Sigmoid colon (tissue), 7 donors: Measurements from ENCODE around the gene SCAF4. TPM values are rescaled to one million over a fixed set of nuclear protein-coding genes. Genes with fewer than 3 reads are reported as not detected.

Source experiments
- DNase-seq: peaks from one replicate; pipeline ENCODE4 v3.0.0-alpha.2; 2019
- H3K27ac ChIP-seq, 4 donors: fragments of 200-600 bp; sonication (generic); one replicate each; pipeline ENCODE4 v1.5.1; 2016 to 2019; ENCODE audit warnings: mild to moderate bottlenecking in 1 of 4
- H3K27me3 ChIP-seq, 3 donors: fragments of 200-600 bp; sonication (generic); one replicate each; pipeline ENCODE4 v1.5.1; 2019; ENCODE audit warnings: mild to moderate bottlenecking in 1 of 3
- H3K36me3 ChIP-seq, 4 donors: fragments of 200-600 bp; sonication (generic); one replicate each; pipeline ENCODE4 v1.5.1; 2016 to 2019
- H3K4me1 ChIP-seq, 4 donors: fragments of 200-600 bp; sonication (generic); one replicate each; pipeline ENCODE4 v1.5.1; 2017 to 2019
- H3K4me3 ChIP-seq, 4 donors: fragments of 200-600 bp; sonication (generic); one replicate each; pipeline ENCODE4 v1.5.1; 2017 to 2019; ENCODE audit warnings: mild to moderate bottlenecking in 2 of 4, moderate library complexity in 1 of 4
- H3K9me3 ChIP-seq, 4 donors: fragments of 200-600 bp in 3 of 4; sonication (generic) in 3 of 4; one replicate each; pipeline versions ENCODE4 v1.5.1 to v1.6.1; 2013 to 2019
- CTCF ChIP-seq, 4 experiments: fragments of 450-650 bp in 3 of 4; fragments of 200-600 bp in 1 of 4; IDR thresholded peaks; one replicate each; pipeline ENCODE4 v1.5.1; 2016 to 2019; ENCODE audit warnings: antibody characterized with exemption in 4 of 4, mild to moderate bottlenecking in 3 of 4, moderate library complexity in 2 of 4
- EP300 ChIP-seq, 4 donors: sonication (generic); formaldehyde crosslinking; IDR thresholded peaks; one replicate each; pipeline ENCODE4 v1.6.1; 2017; ENCODE audit warnings: antibody characterized with exemption in 4 of 4
- POLR2A ChIP-seq, 2 donors: fragments of 450-650 bp; IDR thresholded peaks; one replicate each; pipeline ENCODE4 v1.6.1; 2016; ENCODE audit warnings: antibody characterized with exemption in 2 of 2, mild to moderate bottlenecking in 2 of 2, moderate library complexity in 2 of 2
- POLR2AphosphoS5 ChIP-seq, 4 donors: sonication (generic); formaldehyde crosslinking; IDR thresholded peaks; one replicate each; pipeline ENCODE4 v1.6.1; 2017; ENCODE audit warnings: antibody characterized with exemption in 4 of 4
- WGBS, 2 donors: extraction: QIAGEN DNeasy Blood & Tissue Kit; methylation state at CpG; one replicate each; pipeline ENCODE4 v1.1.7; 2013; 5-methylcytosine and 5-hydroxymethylcytosine counted together
- intact Hi-C: fragments of 100-400 bp; cut with DNase I; formaldehyde crosslinking; loops from one replicate; pipeline ENCODE4 v1.15.1; 2023
- polyA plus RNA-seq, 3 donors: library from polyadenylated mRNA; stranded (reverse); fragments of 200-250 nt; gene quantifications; one replicate each; pipeline ENCODE4 v1.2.3, GENCODE V29; 2013
- total RNA-seq, 4 donors: library from RNA; depleted of rRNA; stranded (reverse); fragments of >200 nt; gene quantifications; one replicate each; pipeline ENCODE4 v1.1.0, GENCODE V29; 2016
- donor health status: healthy with polysubstance abuse.
- donor health status: Bipolar disorder and iron deficiency.
- donor health status: healthy.

Gene SCAF4
- total and polyA plus RNA-seq, 7 donors, result 6.0 to 19.1 (median 11.4) TPM

GRCh38 chr21:31650930-31651329 is 81.0 kb downstream of the SCAF4 start:
- Histone ChIP-seq H3K4me1 (no peaks in the 10 kb centered on the region), H3K4me3 (no peak overlapping the region), H3K9me3 (no peaks in the 10 kb centered on the region), H3K36me3 (no peaks in the 10 kb centered on the region), H3K27ac (no peak overlapping the region), H3K27me3 (no peaks in the 10 kb centered on the region)
- DNase-seq, result no peak
- TF ChIP-seq POLR2AphosphoS5 (IDR thresholded peaks at IDR 0.05) (no peak), POLR2A (IDR thresholded peaks at IDR 0.05) (no peak), EP300 (IDR thresholded peaks at IDR 0.05) (no peak), CTCF (IDR thresholded peaks at IDR 0.05) (no peak)
- 93 to 97% methylated on average over 3 of the region's 3 CpGs for WGBS, 2 donors
- intact Hi-C loops, result loop anchor here (10.0 kb wide), 1 partner anchor 604 kb away; no protein-coding TSS in a partner anchor

- intact Hi-C loops, result no loop called here
- 87 to 96% methylated on average over 3 of the region's 3 CpGs for WGBS, 2 donors
Observed at GRCh38 chr21:31647650-31648049, 84.3 kb downstream of the SCAF4 start.

GRCh38 chr21:31644643-31645042 is 87.3 kb downstream of the SCAF4 start:
- intact Hi-C loops, result no loop called here
- H3K4me1 ChIP-seq, result no peaks in the 10 kb centered on the region
- no peak for DNase-seq
- no peaks in the 10 kb centered on the region for H3K27me3 ChIP-seq
- H3K9me3 ChIP-seq, result peaks cover 0 to 2% (median 0%) of the 10 kb centered on the region in 4 donors
- H3K27ac ChIP-seq, result no peak overlapping the region
- H3K4me3 ChIP-seq, result no peak overlapping the region
- no peaks in the 10 kb centered on the region for H3K36me3 ChIP-seq
- 11 to 63% methylated on average over 4 of the region's 4 CpGs for WGBS, 2 donors
- TF ChIP-seq CTCF (IDR thresholded peaks at IDR 0.05), result no peak
- no peak for TF ChIP-seq EP300 (IDR thresholded peaks at IDR 0.05)

More at GRCh38 chr21:31647650-31648049, 84.3 kb downstream of the SCAF4 start:
- H3K36me3 ChIP-seq, result no peaks in the 10 kb centered on the region
- DNase-seq, result no peak
- no peak for TF ChIP-seq POLR2A (IDR thresholded peaks at IDR 0.05)
- no peak for TF ChIP-seq EP300 (IDR thresholded peaks at IDR 0.05)
- no peak for TF ChIP-seq CTCF (IDR thresholded peaks at IDR 0.05)
- TF ChIP-seq POLR2AphosphoS5 (IDR thresholded peaks at IDR 0.05), result no peak
- no peaks in the 10 kb centered on the region for H3K4me1 ChIP-seq
- H3K9me3 ChIP-seq, result no peaks in the 10 kb centered on the region
- H3K27me3 ChIP-seq, result no peaks in the 10 kb centered on the region
- no peak overlapping the region for H3K27ac ChIP-seq
- H3K4me3 ChIP-seq, result no peak overlapping the region

- Histone ChIP-seq H3K4me3 (no peak overlapping the region), H3K27me3 (no peaks in the 10 kb centered on the region), H3K36me3 (no peaks in the 10 kb centered on the region), H3K4me1 (no peaks in the 10 kb centered on the region), H3K9me3 (peaks cover 0 to 2% (median 0%) of the 10 kb centered on the region in 4 donors), H3K27ac (no peak overlapping the region)
- intact Hi-C loops, result no loop called here
- TF ChIP-seq POLR2AphosphoS5 (IDR thresholded peaks at IDR 0.05), result no peak
- no peak for TF ChIP-seq CTCF (IDR thresholded peaks at IDR 0.05)
- TF ChIP-seq POLR2A (IDR thresholded peaks at IDR 0.05), result no peak
- TF ChIP-seq EP300 (IDR thresholded peaks at IDR 0.05), result no peak
- DNase-seq, result no peak
- 95 to 96% methylated on average over 12 of the region's 12 CpGs for WGBS, 2 donors
Observed at GRCh38 chr21:31641416-31641922, 90.4 kb downstream of the SCAF4 start.

- intact Hi-C loops, result no loop called here
Observed at GRCh38 chr21:31636874-31637273, 95.0 kb downstream of the SCAF4 start.

More at GRCh38 chr21:31636874-31637273, 95.0 kb downstream of the SCAF4 start:
- H3K9me3 ChIP-seq, result no peaks in the 10 kb centered on the region
- H3K4me1 ChIP-seq, result no peaks in the 10 kb centered on the region
- TF ChIP-seq POLR2A (IDR thresholded peaks at IDR 0.05) (no peak), EP300 (IDR thresholded peaks at IDR 0.05) (no peak), POLR2AphosphoS5 (IDR thresholded peaks at IDR 0.05) (no peak), CTCF (IDR thresholded peaks at IDR 0.05) (no peak)
- H3K27me3 ChIP-seq, result no peaks in the 10 kb centered on the region
- H3K4me3 ChIP-seq, result no peak overlapping the region
- no peaks in the 10 kb centered on the region for H3K36me3 ChIP-seq
- 86 to 88% methylated on average over 2 of the region's 2 CpGs for WGBS, 2 donors
- no peak for DNase-seq
- H3K27ac ChIP-seq, result no peak overlapping the region
